ENCODE results near the gene TADA3. TPM values are rescaled to one million over a fixed set of nuclear protein-coding genes. Genes with fewer than 3 reads are reported as not detected.

Gene TADA3
- total and polyA plus RNA-seq, 2 of the 4 experiments (the other 2 are of a cell fraction) = 68.0 to 83.0 TPM

- H2BK20ac ChIP-seq (ENCODE audit: low read depth, low read length) = no peak overlapping the region
- no peaks in the 10 kb centered on the region for H3K9me3 ChIP-seq (ENCODE audit: control insufficient read depth, insufficient read depth, low read length)
- peaks cover 5 to 29% of the 10 kb centered on the region in 2 experiments; a peak in 3 of 4 replicates for H3K79me1 ChIP-seq (ENCODE audit: low read depth in 1 of 2, low read length in 2 of 2)
- no peak overlapping the region for H3K27ac ChIP-seq (ENCODE audit: insufficient read depth, low read length)
- H2BK120ac ChIP-seq (ENCODE audit: low read depth, low read length) = no peak overlapping the region
- no peaks in the 10 kb centered on the region for H3K27me3 ChIP-seq (ENCODE audit: control insufficient read depth, insufficient read depth, low read length)
- no peak overlapping the region for H3K4me3 ChIP-seq (ENCODE audit: insufficient read depth, low read depth, low read length)
- no peak overlapping the region for H3K4ac ChIP-seq (ENCODE audit: low read depth, low read length)
- H3K9me1 ChIP-seq (ENCODE audit: insufficient read depth, low read length) = peaks cover 9% of the 10 kb centered on the region
- dilution Hi-C loops (cut with HindIII; ENCODE audit: low sequenced_read_pairs, unreplicated experiment) (no loop called here), in situ Hi-C loops (cut with MboI; ENCODE audit: low sequenced_read_pairs) (no loop called here), intact Hi-C loops (cut with micrococcal nuclease) (no loop called here)
- POLR2A ChIA-PET (ENCODE audit: unreplicated experiment) = no interaction called here
- DNase-seq (no peak), ATAC-seq (ENCODE audit: low read depth) (no peak)
- no peak overlapping the region for H3K9ac ChIP-seq (ENCODE audit: low read depth, low read length)
- no peak overlapping the region for H3K14ac ChIP-seq (replicated peaks; ENCODE audit: low read depth, low read length)
- peaks cover 45% of the 10 kb centered on the region for H3K36me3 ChIP-seq (ENCODE audit: control insufficient read depth, insufficient read depth, low read length)
- H2BK15ac ChIP-seq (ENCODE audit: low read depth, low read length) = no peak overlapping the region
- no peak overlapping the region for H2AK5ac ChIP-seq (ENCODE audit: low read depth, low read length)
- no peak overlapping the region for H2BK5ac ChIP-seq (ENCODE audit: low read depth, low read length, poor library complexity, severe bottlenecking)
- H2AK9ac ChIP-seq (replicated peaks; ENCODE audit: low read depth, low read length, poor library complexity) = no peak overlapping the region
- TSS peak; percentile 89 for BruUV-seq (replicated peaks)
- TF ChIP-seq POLR2A (IDR thresholded peaks at IDR 0.05; ENCODE audit: low read depth, low read length) (no peak), CHD1 (IDR thresholded peaks at IDR 0.05; ENCODE audit: low read depth, low read length) (no peak), FOS (IDR thresholded peaks at IDR 0.05; ENCODE audit: low read depth, low read length) (no peak), BHLHE40 (IDR thresholded peaks at IDR 0.05; ENCODE audit: low read depth, low read length) (no peak), ELK1 (IDR thresholded peaks at IDR 0.05; ENCODE audit: borderline replicate concordance, low read depth, low read length) (no peak), MXI1 (IDR thresholded peaks at IDR 0.05; ENCODE audit: borderline replicate concordance, low read depth, low read length) (no peak), CTCF (conservative IDR thresholded peaks at IDR 0.05; ENCODE audit: low read depth, low read length) (no peak), MAFK (IDR thresholded peaks at IDR 0.05; ENCODE audit: low read depth, low read length) (no peak), MAZ (IDR thresholded peaks at IDR 0.05; ENCODE audit: borderline replicate concordance, low read depth, low read length) (no peak), RFX5 (IDR thresholded peaks at IDR 0.05; ENCODE audit: low read depth, low read length) (no peak), USF2 (IDR thresholded peaks at IDR 0.05; ENCODE audit: low read depth, low read length) (no peak), SMC3 (IDR thresholded peaks at IDR 0.05; ENCODE audit: low read depth, low read length) (no peak)
- CTCF ChIA-PET = no interaction called here
- no peak overlapping the region for H3K18ac ChIP-seq (ENCODE audit: low read depth, low read length)
- no peak overlapping the region for H3K4me2 ChIP-seq (ENCODE audit: low read depth, low read length)
- peaks cover 15% of the 10 kb centered on the region for H3K4me1 ChIP-seq (ENCODE audit: control insufficient read depth, insufficient read depth, low read length)
- H2AFZ ChIP-seq (replicated peaks; ENCODE audit: low read length, poor library complexity) = no peak overlapping the region
- H4K5ac ChIP-seq (ENCODE audit: low read depth, low read length) = no peak overlapping the region
- H3K23ac ChIP-seq (ENCODE audit: low read depth, low read length) = no peak overlapping the region
- H4K91ac ChIP-seq (ENCODE audit: insufficient read depth, low read depth, low read length) = no peak overlapping the region
- no peak overlapping the region for H4K8ac ChIP-seq (ENCODE audit: low read depth in 2 of 2, low read length in 2 of 2)
- WGBS, 2 experiments (ENCODE audit: extremely low coverage in 2 of 2, insufficient read length in 1 of 2) = 88% methylated on average over 1 of the region's 7 CpGs; no CpG with 5 or more reads in 1 of the 2 experiments
- peaks cover 26% of the 10 kb centered on the region for H4K20me1 ChIP-seq (ENCODE audit: insufficient read depth, low read length)
- H3K56ac ChIP-seq (ENCODE audit: extremely low read depth, insufficient read depth, low read length) = no peak overlapping the region
These were observed 14.7 kb upstream of the TADA3 start for GRCh38 chr3:9806688-9807589.

All from IMR-90 (cell line).